Brain microvascular endothelial cell (primary cell): ENCODE results near the gene GYG2.
A peak's percentile ranks its signal among the peaks of the same experiment; 100 is the strongest.

Experiments
- DNase-seq: peaks from one replicate; pipeline ENCODE4 v3.0.0-alpha.2; 2020
- H3K27ac ChIP-seq: fragments of 250-450 bp; sonication (Bioruptor Pico); 2 replicates; pipeline ENCODE4 v1.5.1; 2020; ENCODE audit warnings: mild to moderate bottlenecking, moderate library complexity
- H3K27me3 ChIP-seq: fragments of 250-450 bp; sonication (Bioruptor Pico); replicated peaks from 2 replicates; pipeline ENCODE4 v1.5.1; 2020; ENCODE audit warnings: mild to moderate bottlenecking
- H3K36me3 ChIP-seq: fragments of 250-450 bp; sonication (Bioruptor Pico); replicated peaks from 2 replicates; pipeline ENCODE4 v1.5.1; 2020; ENCODE audit warnings: mild to moderate bottlenecking
- H3K4me3 ChIP-seq: 2 replicates; pipeline ENCODE4 v1.5.1; 2011; ENCODE audit warnings: low read depth, mild to moderate bottlenecking, control low read depth, low read length, moderate library complexity
- CTCF ChIP-seq: IDR thresholded peaks from 2 replicates; pipeline ENCODE4 v1.5.1; 2011; ENCODE audit warnings: low read depth, mild to moderate bottlenecking, moderate library complexity, low read length, control low read depth, inconsistent platforms; ENCODE audit errors: missing control alignments
- in situ Hi-C: cut with HindIII; loops from 2 replicates; pipeline ENCODE4 v1.10.0; 2017; ENCODE audit warnings: low sequenced_read_pairs, low pct_ligation_motif_present

Gene GYG2

DNA sequence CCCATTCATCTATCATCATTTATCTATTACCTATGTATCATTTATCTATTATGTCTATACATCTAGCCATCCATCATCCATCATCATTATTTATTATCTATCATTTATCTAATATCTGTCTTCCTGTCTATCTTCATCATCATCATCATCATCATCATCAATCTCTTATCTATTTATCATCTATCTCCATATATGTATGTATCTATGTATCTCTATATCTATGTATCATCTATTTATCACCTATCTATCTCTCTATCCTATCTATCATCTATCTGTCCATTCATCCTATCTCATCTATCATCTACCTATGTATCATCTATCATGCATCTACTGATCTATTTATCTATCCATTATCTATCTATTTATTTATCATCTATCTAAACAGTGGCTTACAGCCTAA is 3.8 kb upstream of the GYG2 start:
- Histone ChIP-seq H3K27ac (no peak overlapping the region), H3K36me3 (no peaks in the 10 kb centered on the region), H3K27me3 (peaks cover 7% of the 10 kb centered on the region), H3K4me3 (no peak overlapping the region)
- TF ChIP-seq CTCF, result no peak
- no peak for DNase-seq
- in situ Hi-C loops, result no loop called here

DNA sequence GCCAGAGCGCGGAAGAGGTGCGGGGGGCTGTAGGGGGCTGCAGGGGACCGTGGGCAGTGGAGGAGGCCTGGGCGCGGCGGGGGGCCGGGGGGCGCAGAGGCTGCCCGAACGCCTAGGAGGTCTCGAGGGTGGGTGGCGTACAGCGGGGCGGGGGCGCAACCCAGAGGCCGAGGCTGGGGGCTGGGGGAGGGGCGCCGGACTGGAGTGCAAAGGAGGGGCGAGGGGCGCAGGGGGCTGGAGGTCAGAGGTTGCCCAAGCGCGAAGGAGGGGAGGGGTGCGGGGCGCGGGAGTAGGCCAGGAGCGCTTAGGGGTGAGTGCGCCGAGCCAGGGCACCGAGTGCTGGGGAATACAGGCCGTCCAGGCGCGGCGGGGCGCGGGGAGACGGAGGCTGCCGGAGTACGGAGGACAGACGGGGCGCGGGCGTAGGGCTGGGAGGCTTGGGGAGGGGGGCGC is 255 bp downstream of the GYG2 start:
- H3K27ac ChIP-seq, result no peak overlapping the region
- H3K4me3 ChIP-seq, result peak overlapping the region; percentile 39
- H3K36me3 ChIP-seq, result no peaks in the 10 kb centered on the region
- DNase-seq, result no peak
- peaks cover 7% of the 10 kb centered on the region for H3K27me3 ChIP-seq
- TF ChIP-seq CTCF, result no peak
- in situ Hi-C loops, result no loop called here

GRCh38 chrX:2829469-2830246 is 928 bp downstream of the GYG2 start:
- Histone ChIP-seq H3K27ac (no peak overlapping the region), H3K36me3 (no peaks in the 10 kb centered on the region), H3K27me3 (peaks cover 7% of the 10 kb centered on the region), H3K4me3 (peak overlapping the region; percentile 39)
- DNase-seq, result no peak
- no peak for TF ChIP-seq CTCF
- in situ Hi-C loops, result no loop called here

DNA sequence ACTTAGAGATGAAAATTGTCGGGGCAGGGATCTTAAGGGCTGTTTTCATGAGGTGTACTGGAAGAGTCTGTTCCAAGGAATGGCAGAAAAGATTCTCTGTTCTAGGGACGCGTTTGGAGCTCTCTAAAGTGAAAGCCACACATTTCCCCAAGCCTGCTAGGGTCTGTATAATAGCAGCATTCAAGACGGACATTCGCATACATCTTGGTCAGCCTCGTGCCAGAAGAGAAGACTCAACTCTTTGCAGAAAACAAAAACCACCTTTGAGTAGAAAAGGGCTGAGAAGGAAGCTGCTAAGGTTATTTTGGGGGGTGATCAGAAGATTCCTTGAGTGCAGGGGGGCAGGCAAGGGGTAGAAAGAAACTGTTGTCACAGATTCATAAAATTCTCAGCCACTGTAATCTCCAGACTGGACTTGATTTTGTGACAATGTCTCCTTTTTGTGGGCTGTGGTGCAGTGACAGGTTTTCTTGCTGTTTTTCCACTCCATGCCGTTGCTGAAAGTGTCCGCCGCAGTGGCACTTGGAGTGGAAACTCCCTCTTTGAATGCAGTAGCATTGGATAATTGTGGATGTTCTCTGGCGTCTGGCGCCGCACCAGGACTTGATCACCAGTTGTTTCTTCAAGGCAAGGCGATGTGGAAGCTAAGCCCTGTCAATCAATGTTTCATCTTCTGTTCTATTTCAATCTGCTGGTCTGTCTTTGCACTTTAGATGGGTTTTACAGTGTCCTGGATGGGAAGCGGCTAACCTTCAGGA is 2.9 kb downstream of the GYG2 start:
- H3K27ac ChIP-seq, result no peak overlapping the region

GRCh38 chrX:2837961-2838360 is 9.2 kb downstream of the GYG2 start:
- no peak for TF ChIP-seq CTCF
- Histone ChIP-seq H3K27me3 (no peaks in the 10 kb centered on the region), H3K36me3 (no peaks in the 10 kb centered on the region), H3K27ac (no peak overlapping the region), H3K4me3 (no peak overlapping the region)
- DNase-seq, result no peak
- in situ Hi-C loops, result no loop called here

More for the DNA sequence above, 2.9 kb downstream of the GYG2 start:
- TF ChIP-seq CTCF, result no peak
- H3K27me3 ChIP-seq, result peaks cover 7% of the 10 kb centered on the region
- no peak for DNase-seq
- H3K36me3 ChIP-seq, result no peaks in the 10 kb centered on the region
- H3K4me3 ChIP-seq, result no peak overlapping the region
- in situ Hi-C loops, result no loop called here
